Measurements from ENCODE around the gene SLIT3.

Gene SLIT3

DNA sequence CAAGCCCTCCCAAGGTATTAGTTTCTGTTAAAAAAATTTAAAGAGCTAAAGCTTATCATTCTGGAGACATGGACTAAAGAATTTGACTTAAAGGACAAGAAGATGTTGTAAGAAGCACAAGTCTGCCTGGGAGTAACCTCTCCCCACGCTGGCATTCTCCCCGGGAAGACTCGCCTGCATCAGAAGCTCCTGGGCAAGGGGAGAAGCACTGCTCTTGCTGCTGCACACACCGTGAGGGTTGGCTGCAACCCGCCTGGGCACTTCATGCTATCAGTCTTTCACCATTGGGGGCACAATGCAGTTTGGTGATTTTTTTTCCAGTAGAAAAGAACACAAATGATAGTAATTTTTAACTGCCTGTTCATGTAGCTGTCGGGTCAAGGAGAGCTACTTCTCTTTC is 529.3 kb downstream of the SLIT3 start:
- DNase-seq, result no peak
- no peaks in the 10 kb centered on the region for H3K36me3 ChIP-seq (replicated peaks)
- H3K4me3 ChIP-seq (ENCODE audit: low read depth, low read length), result no peak overlapping the region
- TF ChIP-seq CTCF (IDR thresholded peaks at IDR 0.05; ENCODE audit: low read depth, low read length, missing control alignments), result no peak
- in situ Hi-C loops (cut with HindIII; ENCODE audit: low pct_ligation_motif_present, low sequenced_read_pairs), result no loop called here
- H3K27ac ChIP-seq, result no peak overlapping the region
- H3K27me3 ChIP-seq (replicated peaks), result no peaks in the 10 kb centered on the region

DNA sequence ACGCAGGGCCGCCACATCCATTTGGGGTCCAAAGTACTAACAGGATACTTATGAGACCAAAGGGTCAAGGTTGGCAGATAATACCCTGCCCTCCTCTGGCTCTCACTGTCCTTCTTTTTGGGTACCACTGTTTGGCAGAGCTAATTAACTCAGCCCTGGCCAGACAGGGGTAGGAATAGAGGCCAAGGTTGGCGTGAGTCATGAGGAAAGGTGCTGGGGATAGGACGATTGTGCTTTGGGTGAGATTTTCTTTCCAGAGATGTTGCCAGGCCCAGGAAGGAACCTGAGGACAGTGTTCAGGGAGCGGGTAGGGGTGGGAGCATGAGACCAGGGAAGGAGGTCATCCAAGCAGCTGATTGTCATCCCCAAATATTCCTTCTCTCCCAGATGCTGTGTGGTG is 529.9 kb downstream of the SLIT3 start:
- H3K36me3 ChIP-seq (replicated peaks), result no peaks in the 10 kb centered on the region
- no peak overlapping the region for H3K4me3 ChIP-seq (ENCODE audit: low read depth, low read length)
- no peak for DNase-seq
- in situ Hi-C loops (cut with HindIII; ENCODE audit: low pct_ligation_motif_present, low sequenced_read_pairs), result no loop called here
- H3K27ac ChIP-seq, result no peak overlapping the region
- H3K27me3 ChIP-seq (replicated peaks), result no peaks in the 10 kb centered on the region
- no peak for TF ChIP-seq CTCF (IDR thresholded peaks at IDR 0.05; ENCODE audit: low read depth, low read length, missing control alignments)

DNA sequence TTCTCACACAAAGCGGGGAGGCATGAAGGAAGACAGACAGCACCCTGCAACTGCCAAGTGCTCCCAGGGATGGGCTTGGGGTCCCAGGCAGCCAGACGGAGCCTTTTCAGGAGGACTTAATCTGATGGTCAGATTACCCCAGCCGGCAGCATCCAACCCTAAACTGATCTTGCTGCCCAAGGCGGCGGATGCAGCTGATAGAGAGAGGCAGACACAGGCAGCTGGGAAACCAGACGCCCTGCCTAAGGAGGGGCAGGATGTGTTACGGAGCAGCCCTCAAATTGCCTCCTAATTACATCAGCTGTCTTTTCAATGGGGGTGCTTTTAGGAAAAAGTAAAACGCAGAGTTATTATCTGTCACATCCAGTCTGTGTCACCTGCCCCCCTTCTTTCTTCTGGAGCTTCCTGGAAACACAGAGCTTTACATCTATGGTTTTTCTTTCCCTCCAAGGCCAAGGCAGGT is 530.9 kb downstream of the SLIT3 start:
- no peak for DNase-seq
- in situ Hi-C loops (cut with HindIII; ENCODE audit: low pct_ligation_motif_present, low sequenced_read_pairs), result no loop called here
- no peak overlapping the region for H3K27ac ChIP-seq

DNA sequence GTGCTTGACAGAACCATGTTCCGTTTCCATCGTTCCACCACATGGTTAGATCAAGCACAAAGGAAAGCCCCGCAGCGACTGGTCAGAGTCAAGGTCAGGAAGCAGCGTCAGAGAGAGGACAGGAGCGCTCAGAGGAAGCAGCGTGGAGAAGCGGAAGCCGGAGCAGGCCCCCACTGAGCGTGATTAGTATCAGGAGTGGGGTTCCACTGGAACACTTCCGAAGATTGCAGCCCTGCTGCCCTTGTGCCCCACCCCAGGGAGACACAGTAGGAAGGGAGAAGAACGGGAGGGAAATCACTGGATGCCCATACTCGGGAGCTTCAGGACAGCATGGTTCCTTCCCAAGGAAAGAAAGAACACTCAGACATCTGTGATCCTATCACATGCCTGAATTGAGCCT is 532.8 kb downstream of the SLIT3 start:
- Histone ChIP-seq H3K36me3 (replicated peaks) (no peaks in the 10 kb centered on the region), H3K27me3 (replicated peaks) (peaks cover 4% of the 10 kb centered on the region), H3K4me3 (ENCODE audit: low read depth, low read length) (no peak overlapping the region), H3K27ac (no peak overlapping the region)
- DNase-seq, result no peak
- TF ChIP-seq CTCF (IDR thresholded peaks at IDR 0.05; ENCODE audit: low read depth, low read length, missing control alignments), result no peak
- in situ Hi-C loops (cut with HindIII; ENCODE audit: low pct_ligation_motif_present, low sequenced_read_pairs), result no loop called here

More for the DNA sequence above, 530.9 kb downstream of the SLIT3 start:
- Histone ChIP-seq H3K27me3 (replicated peaks) (no peaks in the 10 kb centered on the region), H3K36me3 (replicated peaks) (no peaks in the 10 kb centered on the region), H3K4me3 (ENCODE audit: low read depth, low read length) (no peak overlapping the region)
- no peak for TF ChIP-seq CTCF (IDR thresholded peaks at IDR 0.05; ENCODE audit: low read depth, low read length, missing control alignments)

- in situ Hi-C loops (cut with HindIII; ENCODE audit: low pct_ligation_motif_present, low sequenced_read_pairs), result no loop called here
- no peak for DNase-seq
Observed at GRCh38 chr5:168766426-168766700, 534.6 kb downstream of the SLIT3 start.

More at GRCh38 chr5:168766426-168766700, 534.6 kb downstream of the SLIT3 start:
- Histone ChIP-seq H3K27ac (no peak overlapping the region), H3K27me3 (replicated peaks) (peaks cover 4% of the 10 kb centered on the region), H3K4me3 (ENCODE audit: low read depth, low read length) (no peak overlapping the region), H3K36me3 (replicated peaks) (no peaks in the 10 kb centered on the region)
- no peak for TF ChIP-seq CTCF (IDR thresholded peaks at IDR 0.05; ENCODE audit: low read depth, low read length, missing control alignments)
